T47D (cell line): ENCODE data around the gene NEK11.
A peak's percentile ranks its signal among the peaks of the same experiment; 100 is the strongest.

ENCODE experiments used
- DNase-seq, 2 experiments: peaks; one replicate each; pipeline versions ENCODE4 v3.0.0 to v3.0.0-alpha.2; 2011 to 2012; ENCODE audit warnings: low read depth in 1 of 2, low spot score in 1 of 2
- JUND ChIP-seq: IDR thresholded peaks from 2 replicates; pipeline ENCODE4 v1.6.1; 2012; ENCODE audit warnings: low read depth
- in situ Hi-C: cut with HindIII; loops from 2 replicates; pipeline ENCODE4 v1.10.0; 2016; ENCODE audit warnings: low sequenced_read_pairs, low pct_unique_long_range_greater_than_20kb

Gene NEK11

DNA sequence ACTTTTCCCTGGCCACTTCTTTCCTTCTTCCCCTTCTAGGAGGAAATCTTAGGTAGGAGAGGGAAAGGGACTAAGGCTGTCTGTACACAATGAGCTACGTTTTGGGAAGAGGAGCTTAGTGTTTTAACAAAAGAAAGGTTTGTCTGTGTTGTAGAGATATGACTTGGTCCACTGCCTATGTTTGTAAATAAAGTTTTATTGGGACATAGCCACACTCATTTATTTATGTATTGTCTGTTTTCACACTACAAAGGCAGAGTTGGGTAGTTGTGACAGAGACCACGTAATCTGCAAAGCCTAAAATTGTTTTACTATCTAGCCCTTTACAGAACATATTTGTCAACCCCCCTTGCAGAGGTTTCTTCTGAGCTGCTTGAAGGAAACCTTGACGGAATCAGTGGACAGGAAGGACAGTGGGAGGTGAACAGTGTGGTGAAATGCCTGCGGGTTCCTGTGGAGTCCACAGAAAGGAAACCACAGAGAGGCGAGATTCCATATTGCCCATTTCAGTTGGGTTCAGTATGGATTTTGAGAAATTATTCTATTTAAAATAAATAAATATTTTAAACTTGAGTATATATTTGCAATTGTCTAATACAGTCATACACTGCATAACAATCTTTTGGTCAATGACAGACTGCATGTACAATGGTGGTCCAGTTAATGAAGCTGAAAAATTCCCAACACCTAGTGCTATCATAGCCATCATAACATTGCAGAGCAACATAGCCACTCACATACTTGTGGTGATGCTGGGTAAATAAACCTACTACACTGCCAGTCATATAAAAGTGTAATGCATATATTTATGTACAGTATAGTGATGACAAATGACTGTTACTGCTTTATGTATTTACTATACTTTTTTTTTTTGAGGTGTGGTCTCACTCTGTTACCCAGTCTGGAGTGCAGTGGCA, 197.0 kb downstream of the NEK11 start:
- peak in 1 of 2 experiments; percentile 34 for DNase-seq
- TF ChIP-seq JUND = no peak

DNA sequence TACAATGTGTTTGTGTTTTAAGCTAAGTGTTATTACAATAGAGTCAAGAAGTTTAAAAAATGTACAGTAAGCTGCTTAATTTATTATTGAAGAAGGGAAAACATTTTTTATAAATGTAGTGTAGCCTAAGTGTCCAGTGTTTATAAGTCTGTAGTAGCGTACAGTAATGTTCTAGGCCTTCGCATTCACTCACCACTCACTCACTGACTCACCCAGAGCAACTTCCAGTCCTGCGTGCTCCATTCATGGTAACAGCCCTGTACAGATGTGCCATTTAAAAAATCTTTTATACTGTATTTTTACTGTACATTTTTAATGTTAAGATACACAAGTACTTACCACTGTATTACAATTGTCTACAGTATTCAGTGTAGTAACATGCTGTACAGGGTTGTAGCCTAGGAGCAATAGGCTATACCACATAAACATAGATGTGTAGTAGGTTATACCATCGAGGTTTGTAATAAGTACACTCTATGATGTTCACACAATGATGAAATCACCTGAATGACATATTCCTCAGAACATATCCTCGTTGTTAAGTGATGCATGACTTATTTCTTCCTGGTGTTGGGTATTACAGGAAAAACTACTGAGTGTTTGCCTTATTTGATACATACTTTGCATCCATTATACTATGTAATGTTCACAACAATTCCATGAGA, 198.3 kb downstream of the NEK11 start:
- no peak for DNase-seq
- in situ Hi-C loops = no loop called here
- no peak for TF ChIP-seq JUND

More for the DNA sequence above, 197.0 kb downstream of the NEK11 start:
- in situ Hi-C loops = no loop called here

DNA sequence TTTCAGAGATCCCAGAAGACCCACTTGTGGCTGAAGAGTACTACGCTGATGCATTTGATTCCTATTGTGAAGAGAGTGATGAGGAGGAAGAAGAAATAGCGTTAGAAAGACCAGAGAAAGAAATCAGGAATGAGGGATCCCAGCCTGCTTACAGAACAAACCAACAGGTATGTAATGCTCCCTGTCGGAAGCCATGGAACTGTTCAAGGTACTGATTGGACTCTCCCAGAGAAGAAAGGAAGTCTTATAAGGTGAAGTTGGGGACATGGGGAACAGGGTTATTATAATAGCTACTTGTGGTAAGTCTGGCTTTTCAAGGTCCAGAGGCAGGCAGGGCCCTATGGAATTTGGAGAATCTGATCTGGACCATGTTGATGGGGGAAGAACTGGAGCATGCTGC, 201.8 kb downstream of the NEK11 start:
- TF ChIP-seq JUND = no peak
- DNase-seq = peak in 1 of 2 experiments; percentile 51
- in situ Hi-C loops = no loop called here

DNA sequence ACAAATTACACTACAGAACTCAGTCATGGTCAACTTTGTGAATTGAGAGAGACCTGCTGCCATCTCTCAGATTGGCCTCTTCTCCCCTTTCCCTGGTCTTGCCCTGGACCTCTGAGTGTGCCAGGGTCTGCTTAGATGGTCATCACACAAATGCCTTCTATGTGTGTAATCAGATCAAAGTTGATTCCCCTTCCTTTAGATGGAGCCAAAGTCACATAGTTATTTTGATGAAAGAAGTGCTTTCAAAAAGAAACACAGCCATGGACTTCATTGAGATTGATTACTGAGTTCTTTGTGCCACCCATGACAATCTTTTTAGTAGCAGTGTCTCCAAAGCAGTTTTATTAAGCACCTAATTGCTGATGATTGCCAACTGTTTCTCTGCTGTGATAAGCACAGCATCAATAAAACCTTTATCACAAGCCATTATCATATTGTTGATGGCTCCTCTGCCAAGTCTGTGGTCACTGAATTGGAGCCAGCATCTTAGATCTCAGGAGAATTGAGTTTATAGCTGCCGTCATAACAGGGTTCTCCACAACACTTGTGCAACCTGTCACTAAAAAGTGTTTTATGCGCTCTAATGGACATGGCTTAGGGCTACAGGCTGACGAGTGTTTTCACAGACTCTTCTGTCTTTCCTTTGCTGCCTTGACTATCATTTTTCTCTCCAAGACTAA, 205.2 kb downstream of the NEK11 start:
- in situ Hi-C loops = no loop called here
- DNase-seq = no peak
- TF ChIP-seq JUND = no peak

DNA sequence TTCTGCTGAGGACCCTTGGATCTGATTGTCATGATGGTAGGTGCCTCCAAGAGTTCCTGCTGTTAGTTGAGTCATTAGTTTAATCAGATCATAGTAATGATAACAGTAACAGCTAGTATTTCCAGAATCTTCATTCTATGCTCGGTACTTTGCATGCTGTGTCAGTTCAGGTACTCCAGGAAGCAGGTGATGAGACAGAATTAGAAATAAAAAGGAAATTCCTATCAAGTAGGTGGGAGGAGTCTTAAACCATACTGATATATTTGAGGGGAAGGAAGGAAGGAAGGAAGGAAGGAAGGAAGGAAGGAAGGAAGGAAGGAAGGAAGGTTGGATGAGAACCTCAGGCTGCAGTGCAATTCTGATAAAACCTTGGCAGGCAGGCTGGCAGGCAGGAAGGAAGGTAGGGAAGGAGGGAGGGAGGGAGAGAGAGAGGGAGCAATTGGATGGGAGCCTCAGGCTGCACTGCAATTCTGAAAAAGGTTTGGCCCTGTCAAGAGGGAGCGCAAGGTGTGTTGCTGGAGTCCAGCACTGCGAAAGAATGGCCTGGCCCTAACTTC, 206.1 kb downstream of the NEK11 start:
- in situ Hi-C loops = no loop called here
- TF ChIP-seq JUND = no peak
- DNase-seq = no peak

DNA sequence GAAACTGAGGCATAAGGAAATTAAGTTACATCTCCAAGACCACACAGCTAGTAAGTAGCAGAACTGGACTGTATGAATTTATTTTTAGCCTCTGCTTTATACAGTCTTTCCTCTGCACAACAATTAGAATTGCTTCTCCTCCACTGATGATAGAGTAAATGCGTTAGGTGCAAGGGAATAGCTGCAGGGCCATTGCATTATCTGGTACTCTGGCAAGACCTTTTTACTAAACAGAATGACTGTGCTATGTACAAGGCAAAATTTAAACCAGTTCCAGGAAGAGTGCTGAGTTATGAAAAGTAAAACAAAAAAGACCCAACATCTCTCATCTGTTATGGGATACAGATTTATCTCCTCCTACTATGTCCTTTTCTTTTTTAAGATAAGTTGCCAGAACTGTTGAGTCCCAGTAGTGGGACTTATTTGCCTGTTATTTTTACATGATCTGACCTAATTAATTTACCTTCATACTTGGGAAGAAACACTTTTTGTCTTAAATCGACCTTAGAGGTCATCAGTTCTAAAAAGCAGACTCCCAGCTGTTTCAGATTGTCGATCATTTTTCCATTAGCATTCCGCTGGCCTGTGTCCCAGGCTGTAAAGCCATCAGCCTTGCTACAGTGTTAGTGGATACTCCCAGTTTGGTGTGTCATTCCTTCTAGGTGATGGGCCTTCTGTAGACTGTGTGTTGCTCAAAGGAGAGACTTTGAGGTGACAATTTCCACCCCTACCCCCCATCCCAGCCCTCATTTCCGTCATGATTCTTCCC, 207.4 kb downstream of the NEK11 start:
- no peak for DNase-seq
- in situ Hi-C loops = no loop called here
- no peak for TF ChIP-seq JUND

DNA sequence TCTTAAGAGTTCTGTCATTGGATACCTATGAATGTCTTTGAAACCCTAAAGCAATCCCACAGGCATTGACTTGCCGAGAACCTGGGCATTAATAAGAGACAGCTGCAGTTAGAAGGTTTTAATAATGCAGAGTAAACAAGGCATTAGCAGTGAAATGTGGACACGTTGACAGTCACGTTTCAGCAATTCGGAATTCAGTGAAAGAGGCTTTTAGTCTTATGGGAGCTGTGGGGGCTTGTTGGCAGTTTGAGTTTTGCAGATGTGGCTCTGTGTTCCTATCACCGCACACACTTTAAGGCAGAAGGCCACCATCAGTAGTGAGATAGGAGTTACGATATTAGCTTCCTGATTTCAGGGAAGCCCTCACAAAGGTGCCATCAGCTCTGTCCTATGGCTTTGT, 209.7 kb downstream of the NEK11 start:
- DNase-seq = no peak
- in situ Hi-C loops = no loop called here
- TF ChIP-seq JUND = no peak

DNA sequence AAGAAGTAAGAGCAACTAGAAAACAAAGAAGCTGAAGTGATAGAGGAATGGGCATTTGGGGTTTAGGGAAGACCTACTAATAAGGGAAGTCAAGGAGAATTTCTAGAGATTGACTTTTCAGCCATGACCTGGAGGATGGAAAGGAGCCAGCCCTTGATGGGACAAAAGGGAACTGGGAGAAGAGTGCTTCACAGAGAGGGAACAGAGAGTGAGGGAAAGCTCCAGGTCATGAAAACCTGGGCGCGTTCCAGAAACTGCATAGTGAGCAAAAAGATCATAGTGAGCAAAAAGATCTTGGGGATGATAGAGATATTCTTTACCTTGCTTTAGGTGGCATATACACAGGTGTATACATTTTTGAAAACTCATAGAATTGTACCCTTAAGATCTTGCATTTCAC, 211.8 kb downstream of the NEK11 start:
- no peak for TF ChIP-seq JUND
- no peak for DNase-seq
- in situ Hi-C loops = no loop called here

DNA sequence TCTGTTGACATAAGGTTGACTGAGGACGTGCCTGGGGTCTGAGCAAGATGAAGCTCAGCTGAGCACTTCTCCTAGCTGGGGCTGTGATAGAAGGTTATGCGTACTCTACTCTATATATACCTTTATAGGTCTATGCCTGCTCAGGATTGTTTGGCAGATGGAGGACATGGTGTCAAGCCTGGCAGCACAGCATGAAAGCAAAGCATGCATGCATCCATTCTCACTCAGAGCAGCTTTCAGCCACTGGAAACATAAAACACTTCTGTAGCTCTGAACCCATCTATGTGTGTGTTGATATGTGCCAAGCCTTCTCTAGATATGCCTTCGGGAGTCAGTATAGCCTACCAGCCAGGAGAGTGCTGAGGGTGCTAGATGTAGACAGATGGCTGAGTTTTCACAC, 212.6 kb downstream of the NEK11 start:
- no peak for DNase-seq
- TF ChIP-seq JUND = no peak
- in situ Hi-C loops = no loop called here

DNA sequence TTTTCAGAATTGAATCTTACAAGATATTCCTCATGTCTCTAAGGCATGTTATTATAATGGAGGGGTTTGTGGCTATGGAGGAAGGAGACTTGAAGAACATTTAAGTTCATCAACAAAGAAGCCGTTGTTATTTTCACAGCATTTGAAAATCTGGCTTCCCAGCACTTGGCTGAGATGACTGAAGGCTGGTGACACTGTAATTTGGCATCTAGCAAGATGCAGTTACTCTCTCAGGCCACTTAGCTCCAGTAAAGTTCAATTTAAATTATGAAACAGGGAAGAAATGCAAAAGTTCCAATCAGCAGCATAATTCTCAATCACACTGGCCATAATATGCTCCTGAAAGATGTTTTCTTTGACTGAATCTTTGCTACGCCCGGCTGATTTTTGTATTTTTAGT, 215.5 kb downstream of the NEK11 start:
- in situ Hi-C loops = no loop called here
- no peak for TF ChIP-seq JUND
- peak in 1 of 2 experiments; percentile 42 for DNase-seq

DNA sequence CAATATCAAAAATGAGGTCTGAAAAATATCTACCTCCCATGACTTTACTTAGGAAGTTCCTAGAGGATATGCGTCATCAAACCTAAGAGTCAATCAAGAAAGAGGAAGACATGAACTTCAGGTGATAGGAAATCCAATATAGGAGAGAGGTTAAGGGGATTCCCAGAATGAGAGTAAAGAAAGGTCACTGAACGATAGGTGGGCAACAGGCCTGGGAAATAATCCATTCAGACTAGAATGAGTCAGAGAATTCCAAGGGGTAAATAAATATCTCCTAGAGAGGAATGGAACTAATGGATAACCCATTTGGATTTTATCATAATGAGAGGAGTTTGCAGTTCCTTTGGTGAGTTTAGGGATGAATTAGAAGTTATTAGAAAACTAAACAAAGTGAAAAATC, 223.8 kb downstream of the NEK11 start:
- in situ Hi-C loops = no loop called here
- TF ChIP-seq JUND = no peak
- DNase-seq = no peak

DNA sequence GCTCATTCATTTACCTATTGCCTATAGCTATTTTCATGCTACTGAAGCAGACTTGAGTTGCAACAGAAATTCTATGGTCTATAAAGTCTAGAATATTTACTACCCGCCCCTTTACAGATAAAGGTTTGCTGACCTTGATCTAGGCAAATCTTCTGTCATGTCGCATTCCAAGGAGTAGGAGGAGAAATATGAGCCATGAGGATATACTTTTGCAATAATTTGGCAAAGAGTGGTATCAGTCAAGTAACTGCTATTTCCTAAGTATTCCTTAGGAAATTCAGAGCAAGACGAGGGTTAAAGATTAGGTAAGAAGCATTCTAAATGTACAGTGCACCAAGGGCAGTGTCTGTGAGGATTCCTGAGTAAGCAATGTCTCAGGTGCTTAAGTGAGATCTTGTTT, 233.8 kb downstream of the NEK11 start:
- no peak for DNase-seq
- TF ChIP-seq JUND = no peak
- in situ Hi-C loops = no loop called here
